ENCODE measurements around the gene MAPKAPK2.

MAPKAPK2 gene

DNA sequence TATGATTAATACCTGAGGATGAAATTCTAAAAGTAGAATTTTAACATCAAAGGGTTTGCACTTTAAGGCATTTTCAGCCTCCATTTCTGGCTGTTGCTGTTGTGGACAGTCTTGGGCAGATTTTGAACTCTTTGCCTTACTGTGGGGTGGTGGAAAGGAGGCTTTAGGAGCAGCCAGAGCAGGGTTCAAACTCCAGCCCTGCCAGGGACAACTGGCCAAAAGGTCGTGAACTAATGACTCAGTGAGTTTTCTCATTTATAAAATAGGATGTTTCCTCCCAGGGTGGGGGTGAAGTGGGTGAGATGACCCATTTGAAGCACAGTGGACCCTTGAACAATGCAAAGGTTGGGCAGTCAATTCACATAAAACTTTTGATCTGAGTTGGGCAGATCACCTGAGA lies 36.7 kb downstream of the MAPKAPK2 start:
- DNase-seq (ENCODE audit: low read depth, low spot score), result no peak

GRCh38 chr1:206722751-206723461 lies 38.2 kb downstream of the MAPKAPK2 start:
- no peak for DNase-seq (ENCODE audit: low read depth, low spot score)

DNA sequence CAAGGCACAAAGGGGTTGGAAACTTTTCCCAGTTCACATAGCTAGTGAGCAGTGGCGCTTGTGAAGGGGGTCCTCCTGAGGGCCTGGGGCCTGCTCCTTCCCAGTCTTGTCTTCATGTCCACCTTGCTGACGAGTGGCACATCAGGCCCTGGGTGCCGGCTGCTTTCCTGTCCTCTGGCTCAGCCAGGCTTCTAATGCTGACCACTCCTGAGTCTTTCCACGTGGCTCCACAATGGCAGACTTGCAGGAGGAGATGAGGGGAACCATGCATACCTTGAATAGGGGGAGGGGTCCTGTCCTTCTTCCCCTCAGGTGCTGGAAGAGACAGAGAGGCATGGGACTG lies 38.7 kb downstream of the MAPKAPK2 start:
- DNase-seq (ENCODE audit: low read depth, low spot score), result no peak

DNA sequence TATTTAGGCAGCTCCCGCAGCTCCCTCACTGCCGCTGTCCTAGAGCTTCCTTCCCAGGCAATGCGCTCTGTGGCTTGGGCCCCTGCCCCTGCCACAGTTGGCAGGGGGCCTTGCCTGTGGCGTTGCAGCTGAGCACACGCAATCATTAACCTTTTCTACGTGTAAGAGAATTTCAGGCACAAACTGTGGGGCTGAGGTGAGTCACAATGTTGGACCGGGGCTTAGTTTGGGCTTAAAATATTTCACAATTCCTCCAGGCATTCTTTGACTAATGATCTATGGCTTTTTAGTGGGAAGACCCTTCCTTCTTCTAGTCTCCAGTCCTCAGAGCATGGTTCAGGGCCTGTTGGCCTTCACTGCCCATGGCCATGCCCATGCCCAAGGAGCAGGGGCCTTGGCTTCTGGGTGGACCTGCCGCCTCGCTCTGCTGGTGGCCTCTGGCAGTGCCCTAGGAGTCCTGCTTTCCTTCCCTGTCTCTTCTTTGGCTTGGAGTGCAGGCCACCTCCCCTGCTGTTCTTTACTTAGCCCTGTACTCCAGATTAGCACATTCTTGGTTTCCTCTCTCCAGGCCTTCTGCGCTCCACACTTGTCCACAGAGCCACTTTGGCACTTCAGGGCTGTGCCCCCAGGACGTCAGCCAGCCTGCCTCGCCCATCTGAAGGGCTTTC lies 39.2 kb downstream of the MAPKAPK2 start:
- no peak for DNase-seq (ENCODE audit: low read depth, low spot score)

GRCh38 chr1:206725109-206725963 lies 40.6 kb downstream of the MAPKAPK2 start:
- no peak for DNase-seq (ENCODE audit: low read depth, low spot score)

- DNase-seq (ENCODE audit: low read depth, low spot score), result no peak
Measured at GRCh38 chr1:206727981-206728696, 43.4 kb downstream of the MAPKAPK2 start.

- no peak for DNase-seq (ENCODE audit: low read depth, low spot score)
Measured at GRCh38 chr1:206728697-206728987, 43.9 kb downstream of the MAPKAPK2 start.

DNA sequence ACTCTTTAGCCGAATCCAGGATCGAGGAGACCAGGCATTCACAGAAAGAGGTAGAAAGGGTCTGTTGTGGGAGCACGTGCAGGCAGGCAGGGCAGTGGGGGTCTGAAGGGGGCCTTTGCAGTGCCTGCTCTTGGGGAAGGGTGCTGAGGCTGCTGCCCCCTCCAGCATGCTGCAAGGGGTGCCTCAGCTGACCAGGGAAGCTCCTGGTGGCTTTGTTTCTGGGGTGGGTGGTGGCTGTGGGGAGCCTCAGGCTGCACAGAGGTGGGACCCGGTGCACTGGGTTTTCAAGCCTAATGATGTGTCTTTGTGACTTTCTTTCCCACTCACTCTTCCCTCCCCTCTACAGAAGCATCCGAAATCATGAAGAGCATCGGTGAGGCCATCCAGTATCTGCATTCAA lies 44.3 kb downstream of the MAPKAPK2 start:
- DNase-seq (ENCODE audit: low read depth, low spot score), result no peak

GRCh38 chr1:206729507-206729906 lies 44.8 kb downstream of the MAPKAPK2 start:
- no peak for DNase-seq (ENCODE audit: low read depth, low spot score)

- DNase-seq (ENCODE audit: low read depth, low spot score), result no peak
Measured at GRCh38 chr1:206732508-206732907, 47.8 kb downstream of the MAPKAPK2 start.

DNA sequence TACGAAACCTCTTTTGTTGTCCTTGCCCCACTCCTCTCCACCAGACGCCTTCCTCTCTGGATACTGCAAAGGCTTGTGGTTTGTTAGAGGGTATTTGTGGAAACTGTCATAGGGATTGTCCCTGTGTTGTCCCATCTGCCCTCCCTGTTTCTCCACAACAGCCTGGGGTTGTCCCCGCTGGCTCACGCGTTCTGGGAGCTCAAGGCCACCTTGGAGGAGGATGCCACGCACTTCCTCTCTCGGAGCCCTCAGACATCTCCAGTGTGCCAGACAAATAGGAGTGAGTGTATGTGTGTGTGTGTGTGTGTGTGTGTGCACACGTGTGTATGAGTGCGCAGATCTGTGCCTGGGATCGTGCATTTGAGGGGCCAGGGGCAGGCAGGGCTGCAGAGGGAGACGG lies 48.3 kb downstream of the MAPKAPK2 start:
- no peak for DNase-seq (ENCODE audit: low read depth, low spot score)

- no peak for DNase-seq (ENCODE audit: low read depth, low spot score)
Measured at GRCh38 chr1:206734499-206735142, 49.9 kb downstream of the MAPKAPK2 start.

DNA sequence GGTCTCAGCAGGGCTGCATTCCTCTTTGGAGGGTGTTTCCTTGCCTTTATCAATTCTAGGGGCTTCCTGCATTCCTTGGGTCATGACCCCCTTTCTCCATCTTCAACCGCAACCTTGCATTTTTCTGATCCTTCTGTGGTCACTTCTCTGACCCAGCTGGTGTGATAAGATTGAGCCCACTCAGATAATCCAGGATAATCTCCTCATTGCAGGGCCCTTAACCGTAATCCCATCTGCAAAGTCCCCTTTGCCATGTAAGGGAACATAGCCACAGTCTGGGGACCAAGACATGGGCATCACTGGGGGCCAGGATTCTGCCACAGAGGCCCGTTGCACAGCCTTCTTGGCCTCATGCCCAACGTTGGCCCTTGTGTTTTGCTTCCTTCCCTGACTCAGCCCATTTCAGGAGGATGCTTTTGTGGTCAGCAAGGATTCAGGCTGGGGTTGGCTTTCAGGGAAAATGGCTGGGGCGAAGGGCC lies 50.9 kb downstream of the MAPKAPK2 start:
- no peak for DNase-seq (ENCODE audit: low read depth, low spot score)

GRCh38 chr1:206736878-206737728 lies 52.4 kb downstream of the MAPKAPK2 start:
- no peak for DNase-seq (ENCODE audit: low read depth, low spot score)

DNA sequence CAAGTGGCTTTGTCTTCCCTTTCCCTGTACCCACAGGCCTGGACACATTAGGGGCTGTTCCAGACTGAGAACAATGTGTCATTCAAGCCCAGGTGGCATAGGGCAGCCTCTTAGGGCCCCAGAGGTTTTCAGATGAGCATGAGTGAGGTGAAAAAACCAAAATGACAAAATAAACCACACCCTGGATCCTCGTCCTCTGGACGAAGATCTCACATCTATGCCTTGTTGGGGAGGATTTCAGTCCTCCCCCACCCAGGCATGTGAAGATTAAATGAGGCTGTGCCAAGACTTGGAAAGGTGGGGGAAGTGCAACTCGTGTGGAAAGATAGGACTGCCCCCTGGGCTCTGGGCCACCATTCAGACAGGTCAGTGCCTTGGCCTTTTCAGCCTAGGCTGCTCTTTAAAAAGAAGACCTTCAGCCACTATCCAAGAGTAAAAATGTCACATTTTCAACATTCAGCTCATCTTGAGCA lies 53.1 kb downstream of the MAPKAPK2 start:
- DNase-seq (ENCODE audit: low read depth, low spot score), result no peak

GRCh38 chr1:206738370-206739366 lies 54.0 kb downstream of the MAPKAPK2 start:
- DNase-seq (ENCODE audit: low read depth, low spot score), result no peak

GRCh38 chr1:206739411-206740076 lies 54.8 kb downstream of the MAPKAPK2 start:
- no peak for DNase-seq (ENCODE audit: low read depth, low spot score)

- no peak for DNase-seq (ENCODE audit: low read depth, low spot score)
Measured at GRCh38 chr1:206741142-206741701, 56.5 kb downstream of the MAPKAPK2 start.
